ENCODE data around the gene NCBP1. TPM values are rescaled to one million over a fixed set of nuclear protein-coding genes. Genes with fewer than 3 reads are reported as not detected.
"Not testable (repeated sequence)": the region's sequence is repeated elsewhere in the genome, so short reads cannot be mapped to it uniquely, and the experiment has no call there.

Gene NCBP1
- polyA plus RNA-seq, 1 of the 3 experiments (the other 2 are of a cell fraction): 11.3 TPM

GRCh38 chr9:97698865-97699264 lies 65.2 kb downstream of the NCBP1 start:
- Histone ChIP-seq H3K27ac (ENCODE audit: low read depth in 2 of 2, low read length in 1 of 2) (no peak overlapping the region), H3K4me1 (ENCODE audit: control insufficient read depth in 1 of 2, insufficient read depth in 2 of 2, low read depth in 1 of 2, low read length in 1 of 2) (peaks cover 7 to 19% of the 10 kb centered on the region in 2 experiments; a peak in 3 of 4 replicates), H3K9me2 (no peaks in the 10 kb centered on the region), H4K20me1 (ENCODE audit: insufficient read depth) (peaks cover 5% of the 10 kb centered on the region; the same call in 1 of the 2 replicates), H3K27me3 (ENCODE audit: insufficient read depth) (no peaks in the 10 kb centered on the region), H3K4me2 (no peak overlapping the region), H3F3A (replicated peaks; ENCODE audit: insufficient read depth) (peaks cover 10% of the 10 kb centered on the region), H3K9ac (no peak overlapping the region), H2AFZ (ENCODE audit: low read depth) (no peak overlapping the region), H3K36me3 (replicated peaks in 1 of 2; ENCODE audit: control insufficient read depth in 1 of 2, insufficient read depth in 2 of 2, low read length in 1 of 2) (peaks cover under 1 to 2% of the 10 kb centered on the region in 2 experiments), H3K9me3 (no peaks in the 10 kb centered on the region), H3K79me2 (ENCODE audit: insufficient read depth) (peaks cover 29% of the 10 kb centered on the region), H3K4me3 (ENCODE audit: low read depth in 2 of 2, low read length in 1 of 2) (no peak overlapping the region)
- CTCF ChIA-PET: interaction anchor here (0.6 to 1.0 kb wide), 2 partner anchors 202 to 203 kb away, joined by 3 read pairs; no protein-coding TSS in a partner anchor
- POLR2A ChIA-PET: no interaction called here
- WGBS (ENCODE audit: low lambda C conversion rate): 94% methylated on average over 10 of the region's 14 CpGs
- TF ChIP-seq CTCF (IDR thresholded peaks at IDR 0.05): no peak
- no peak for DNase-seq

- H3K4me3 ChIP-seq (ENCODE audit: low read depth in 2 of 2, low read length in 1 of 2); DNase-seq; H2AFZ ChIP-seq (ENCODE audit: low read depth); H3K36me3 ChIP-seq (replicated peaks in 1 of 2; ENCODE audit: control insufficient read depth in 1 of 2, insufficient read depth in 2 of 2, low read length in 1 of 2); H3K27me3 ChIP-seq (ENCODE audit: insufficient read depth); H3K27ac ChIP-seq (ENCODE audit: low read depth in 2 of 2, low read length in 1 of 2); H3K9me2 ChIP-seq; H4K20me1 ChIP-seq (ENCODE audit: insufficient read depth); H3K9me3 ChIP-seq; POLR2A ChIA-PET; H3K9ac ChIP-seq; H3K4me2 ChIP-seq; CTCF ChIA-PET: not testable (repeated sequence)
- Histone ChIP-seq H3F3A (replicated peaks; ENCODE audit: insufficient read depth) (peaks cover 14% of the 10 kb centered on the region), H3K79me2 (ENCODE audit: insufficient read depth) (peaks cover 25% of the 10 kb centered on the region), H3K4me1 (ENCODE audit: control insufficient read depth in 1 of 2, insufficient read depth in 2 of 2, low read depth in 1 of 2, low read length in 1 of 2) (peaks cover 9 to 21% of the 10 kb centered on the region in 2 experiments; a peak in 3 of 4 replicates)
- 88% methylated on average over 13 of the region's 13 CpGs for WGBS (ENCODE audit: low lambda C conversion rate)
These were observed 65.7 kb downstream of the NCBP1 start for GRCh38 chr9:97699281-97699680.

GRCh38 chr9:97699824-97700223 lies 66.2 kb downstream of the NCBP1 start:
- H4K20me1 ChIP-seq (ENCODE audit: insufficient read depth); POLR2A ChIA-PET; H3K4me2 ChIP-seq; H3K4me3 ChIP-seq (ENCODE audit: low read depth in 2 of 2, low read length in 1 of 2); H3K36me3 ChIP-seq (replicated peaks in 1 of 2; ENCODE audit: control insufficient read depth in 1 of 2, insufficient read depth in 2 of 2, low read length in 1 of 2); H3K9me2 ChIP-seq; H3K27ac ChIP-seq (ENCODE audit: low read depth in 2 of 2, low read length in 1 of 2); H3K9ac ChIP-seq; CTCF ChIA-PET; H2AFZ ChIP-seq (ENCODE audit: low read depth); H3K9me3 ChIP-seq; H3K27me3 ChIP-seq (ENCODE audit: insufficient read depth); DNase-seq: not testable (repeated sequence)
- peaks cover 19% of the 10 kb centered on the region for H3K79me2 ChIP-seq (ENCODE audit: insufficient read depth)
- 90% methylated on average over 3 of the region's 3 CpGs for WGBS (ENCODE audit: low lambda C conversion rate)
- peaks cover 18% of the 10 kb centered on the region for H3F3A ChIP-seq (replicated peaks; ENCODE audit: insufficient read depth)
- peaks cover 14 to 25% of the 10 kb centered on the region in 2 experiments; a peak in 3 of 4 replicates for H3K4me1 ChIP-seq (ENCODE audit: control insufficient read depth in 1 of 2, insufficient read depth in 2 of 2, low read depth in 1 of 2, low read length in 1 of 2)

Data from SK-N-SH (cell line).